GM19395 (cell line): Measurements from ENCODE around the gene SCN3A.

Experiments used
- ATAC-seq: cut with Tn5 transposase; IDR thresholded peaks from one replicate; pipeline ENCODE4 v1.9.1; 2021; ENCODE audit warnings: mild to moderate bottlenecking, moderate library complexity; ENCODE audit not compliant: unreplicated experiment

The SCN3A gene

GRCh38 chr2:165113414-165113813 lies 90.4 kb downstream of the SCN3A start:
- ATAC-seq = no peak

- no peak for ATAC-seq
These were observed 91.1 kb downstream of the SCN3A start for GRCh38 chr2:165112789-165113188.

- no peak for ATAC-seq
These were observed 91.7 kb downstream of the SCN3A start for GRCh38 chr2:165112133-165112573.

GRCh38 chr2:165110394-165110793 lies 93.5 kb downstream of the SCN3A start:
- no peak for ATAC-seq

- ATAC-seq = no peak
These were observed 93.9 kb downstream of the SCN3A start for GRCh38 chr2:165109915-165110314.

GRCh38 chr2:165105926-165106325 lies 97.9 kb downstream of the SCN3A start:
- no peak for ATAC-seq

GRCh38 chr2:165087933-165088901 lies 115.6 kb downstream of the SCN3A start:
- no peak for ATAC-seq

GRCh38 chr2:165086337-165086736 lies 117.5 kb downstream of the SCN3A start:
- ATAC-seq = no peak

- ATAC-seq = no peak
These were observed 120.5 kb downstream of the SCN3A start for GRCh38 chr2:165083326-165083725.

GRCh38 chr2:165082479-165082878 lies 121.4 kb downstream of the SCN3A start:
- ATAC-seq = no peak

- no peak for ATAC-seq
These were observed 122.6 kb downstream of the SCN3A start for GRCh38 chr2:165081276-165081675.

- ATAC-seq = no peak
These were observed 124.4 kb downstream of the SCN3A start for GRCh38 chr2:165079432-165079831.

- ATAC-seq = no peak
These were observed 124.9 kb downstream of the SCN3A start for GRCh38 chr2:165078913-165079312.

GRCh38 chr2:165074884-165075283 lies 129.0 kb downstream of the SCN3A start:
- ATAC-seq = no peak

- ATAC-seq = no peak
These were observed 129.5 kb downstream of the SCN3A start for GRCh38 chr2:165074323-165074722.

GRCh38 chr2:165070076-165070475 lies 133.8 kb downstream of the SCN3A start:
- no peak for ATAC-seq

GRCh38 chr2:165069151-165069550 lies 134.7 kb downstream of the SCN3A start:
- no peak for ATAC-seq

- no peak for ATAC-seq
These were observed 135.4 kb downstream of the SCN3A start for GRCh38 chr2:165068487-165068757.

- ATAC-seq = no peak
These were observed 136.0 kb downstream of the SCN3A start for GRCh38 chr2:165067643-165068486.

- no peak for ATAC-seq
These were observed 139.1 kb downstream of the SCN3A start for GRCh38 chr2:165064743-165065142.

GRCh38 chr2:165060411-165060810 lies 143.4 kb downstream of the SCN3A start:
- ATAC-seq = no peak
